ENCODE data around the gene PEPD. TPM values are rescaled to one million over a fixed set of nuclear protein-coding genes. Genes with fewer than 3 reads are reported as not detected.

Gene PEPD
- total RNA-seq, 2 experiments from 2014 or later, result 23.5 to 26.2 TPM

DNA sequence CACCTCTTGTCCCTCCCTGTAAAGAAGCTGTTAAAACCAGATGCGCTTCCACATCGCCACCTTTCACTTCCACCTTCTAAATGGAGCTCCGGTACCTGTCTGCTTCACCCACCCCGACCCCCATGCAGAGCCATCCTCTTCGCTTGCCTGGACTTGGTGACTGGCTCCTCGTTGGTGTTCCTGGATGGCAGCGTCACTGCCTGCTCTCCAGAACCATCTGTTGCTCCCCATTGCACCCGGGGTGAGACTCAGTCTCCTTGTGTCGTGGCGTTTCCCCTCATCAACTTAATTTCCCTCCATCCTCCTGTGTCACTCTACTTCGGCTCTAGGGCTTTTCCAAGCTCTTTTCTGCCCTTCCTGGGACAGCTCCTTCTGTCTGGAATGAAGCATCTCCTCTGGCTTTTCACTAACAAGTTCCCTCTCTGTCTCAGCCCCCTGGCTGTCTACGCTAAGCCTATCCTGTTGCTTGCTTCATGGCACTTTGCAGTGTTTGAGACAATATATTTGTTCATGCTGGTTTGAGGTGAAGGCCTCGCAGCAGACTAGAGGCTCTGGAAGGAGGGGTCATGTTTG is 137.8 kb downstream of the PEPD start:
- no peak overlapping the region for H3K27ac Mint-ChIP-seq

DNA sequence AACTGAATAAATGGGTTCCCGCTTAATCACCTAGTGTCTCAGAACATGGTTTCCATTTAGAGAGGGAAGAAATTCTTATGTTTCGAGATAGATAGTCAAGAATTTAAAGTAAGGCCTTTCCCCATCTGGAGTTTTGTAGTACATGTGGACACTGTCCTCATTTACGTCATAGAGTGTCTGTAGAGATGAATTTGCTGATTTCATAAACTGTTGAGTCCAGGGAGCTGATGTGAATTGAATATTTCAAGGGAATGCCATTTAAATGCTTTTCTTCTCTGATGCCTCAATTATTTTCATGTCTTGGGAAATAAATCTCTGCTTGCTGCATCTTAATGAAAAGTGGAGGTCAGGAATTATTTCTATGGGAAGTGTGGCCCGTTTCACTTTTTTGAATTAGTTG is 138.6 kb downstream of the PEPD start:
- POLR2A ChIA-PET, result no interaction called here
- Mint-ChIP-seq H3K36me3 (peaks cover 7% of the 10 kb centered on the region), H3K9me3 (no peaks in the 10 kb centered on the region), H3K27ac (no peak overlapping the region), H3K27me3 (no peaks in the 10 kb centered on the region), H3K4me1 (peaks cover 4% of the 10 kb centered on the region), H3K4me3 (no peak overlapping the region)
- ATAC-seq (ENCODE audit: low read depth), result no peak
- no peak for DNase-seq

More for the DNA sequence above, 137.8 kb downstream of the PEPD start:
- DNase-seq (no peak), ATAC-seq (ENCODE audit: low read depth) (no peak)
- Mint-ChIP-seq H3K4me3 (no peak overlapping the region), H3K36me3 (peaks cover 7% of the 10 kb centered on the region), H3K27me3 (no peaks in the 10 kb centered on the region), H3K4me1 (peaks cover 4% of the 10 kb centered on the region), H3K9me3 (no peaks in the 10 kb centered on the region)
- POLR2A ChIA-PET, result no interaction called here

DNA sequence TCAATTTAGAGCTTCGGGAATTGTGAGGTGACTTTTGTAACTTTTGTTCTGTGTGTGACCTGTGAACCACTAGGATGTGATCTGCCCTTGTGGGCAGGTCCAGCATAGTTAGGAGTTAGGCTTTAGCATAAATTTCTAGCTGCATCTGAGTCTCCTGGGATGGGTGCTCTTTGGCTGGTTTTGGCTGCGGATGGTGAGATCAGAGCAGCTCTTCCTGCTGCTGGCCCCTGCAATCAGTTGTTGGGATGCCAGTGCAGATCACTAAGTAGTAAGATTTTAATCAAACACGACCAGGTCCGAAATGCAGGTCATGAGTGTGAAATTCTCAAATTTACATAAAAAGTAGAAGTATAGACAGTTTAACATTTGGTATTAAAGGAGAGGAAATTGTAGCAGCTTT is 139.6 kb downstream of the PEPD start:
- H3K27me3 Mint-ChIP-seq, result no peaks in the 10 kb centered on the region
- no peaks in the 10 kb centered on the region for H3K9me3 Mint-ChIP-seq
- POLR2A ChIA-PET, result no interaction called here
- no peak for ATAC-seq (ENCODE audit: low read depth)
- no peak overlapping the region for H3K4me3 Mint-ChIP-seq
- H3K27ac Mint-ChIP-seq, result no peak overlapping the region
- peaks cover 8% of the 10 kb centered on the region for H3K36me3 Mint-ChIP-seq
- H3K4me1 Mint-ChIP-seq, result peaks cover 8% of the 10 kb centered on the region
- DNase-seq, result no peak

DNA sequence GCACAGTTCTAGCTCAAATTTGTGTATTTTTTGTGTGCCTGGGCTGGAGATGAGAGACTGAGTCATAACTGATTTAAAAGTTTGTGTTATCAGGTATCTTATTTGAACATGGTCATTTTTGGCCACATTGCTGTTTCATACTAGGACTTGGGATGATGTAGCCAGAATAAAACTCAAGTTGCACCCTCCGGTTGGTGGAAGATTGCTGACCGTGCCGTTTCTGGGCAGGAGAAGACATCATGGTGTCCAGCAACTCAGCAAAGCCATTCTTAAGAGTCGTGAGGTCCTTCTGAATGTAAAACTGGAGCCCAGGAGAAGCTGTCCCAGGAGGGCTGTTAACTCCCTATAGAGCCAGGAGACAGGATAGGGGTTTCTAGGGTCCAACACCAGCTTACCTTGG is 140.5 kb downstream of the PEPD start:
- no peak for ATAC-seq (ENCODE audit: low read depth)
- H3K27ac Mint-ChIP-seq, result no peak overlapping the region
- POLR2A ChIA-PET, result no interaction called here
- no peak overlapping the region for H3K4me3 Mint-ChIP-seq
- no peaks in the 10 kb centered on the region for H3K9me3 Mint-ChIP-seq
- H3K4me1 Mint-ChIP-seq, result peaks cover 17% of the 10 kb centered on the region
- peaks cover 11% of the 10 kb centered on the region for H3K36me3 Mint-ChIP-seq
- DNase-seq, result no peak
- no peaks in the 10 kb centered on the region for H3K27me3 Mint-ChIP-seq

DNA sequence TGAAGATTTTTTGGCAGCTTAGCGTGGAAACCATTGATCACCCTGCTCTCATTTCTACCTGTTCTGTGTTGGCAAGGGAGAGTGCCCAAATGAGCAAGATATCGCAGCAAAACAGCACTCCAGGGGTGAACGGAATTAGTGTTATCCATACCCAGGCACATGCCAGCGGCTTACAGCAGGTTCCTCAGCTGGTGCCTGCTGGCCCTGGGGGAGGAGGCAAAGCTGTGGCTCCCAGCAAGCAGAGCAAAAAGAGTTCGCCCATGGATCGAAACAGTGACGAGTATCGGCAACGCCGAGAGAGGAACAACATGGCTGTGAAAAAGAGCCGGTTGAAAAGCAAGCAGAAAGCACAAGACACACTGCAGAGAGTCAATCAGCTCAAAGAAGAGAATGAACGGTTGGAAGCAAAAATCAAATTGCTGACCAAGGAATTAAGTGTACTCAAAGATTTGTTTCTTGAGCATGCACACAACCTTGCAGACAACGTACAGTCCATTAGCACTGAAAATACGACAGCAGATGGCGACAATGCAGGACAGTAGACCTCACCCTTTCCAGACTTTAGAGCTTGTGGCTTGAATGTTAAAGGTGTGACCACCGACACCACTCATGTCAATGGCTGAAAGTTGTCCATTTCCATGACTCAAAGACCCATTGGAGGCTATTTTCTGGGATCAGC is 142.3 kb downstream of the PEPD start:
- DNase-seq (no peak), ATAC-seq (ENCODE audit: low read depth) (no peak)
- Mint-ChIP-seq H3K36me3 (peaks cover 17% of the 10 kb centered on the region), H3K27me3 (no peaks in the 10 kb centered on the region), H3K27ac (no peak overlapping the region), H3K4me1 (peaks cover 34% of the 10 kb centered on the region), H3K4me3 (no peak overlapping the region), H3K9me3 (no peaks in the 10 kb centered on the region)
- POLR2A ChIA-PET, result no interaction called here

DNA sequence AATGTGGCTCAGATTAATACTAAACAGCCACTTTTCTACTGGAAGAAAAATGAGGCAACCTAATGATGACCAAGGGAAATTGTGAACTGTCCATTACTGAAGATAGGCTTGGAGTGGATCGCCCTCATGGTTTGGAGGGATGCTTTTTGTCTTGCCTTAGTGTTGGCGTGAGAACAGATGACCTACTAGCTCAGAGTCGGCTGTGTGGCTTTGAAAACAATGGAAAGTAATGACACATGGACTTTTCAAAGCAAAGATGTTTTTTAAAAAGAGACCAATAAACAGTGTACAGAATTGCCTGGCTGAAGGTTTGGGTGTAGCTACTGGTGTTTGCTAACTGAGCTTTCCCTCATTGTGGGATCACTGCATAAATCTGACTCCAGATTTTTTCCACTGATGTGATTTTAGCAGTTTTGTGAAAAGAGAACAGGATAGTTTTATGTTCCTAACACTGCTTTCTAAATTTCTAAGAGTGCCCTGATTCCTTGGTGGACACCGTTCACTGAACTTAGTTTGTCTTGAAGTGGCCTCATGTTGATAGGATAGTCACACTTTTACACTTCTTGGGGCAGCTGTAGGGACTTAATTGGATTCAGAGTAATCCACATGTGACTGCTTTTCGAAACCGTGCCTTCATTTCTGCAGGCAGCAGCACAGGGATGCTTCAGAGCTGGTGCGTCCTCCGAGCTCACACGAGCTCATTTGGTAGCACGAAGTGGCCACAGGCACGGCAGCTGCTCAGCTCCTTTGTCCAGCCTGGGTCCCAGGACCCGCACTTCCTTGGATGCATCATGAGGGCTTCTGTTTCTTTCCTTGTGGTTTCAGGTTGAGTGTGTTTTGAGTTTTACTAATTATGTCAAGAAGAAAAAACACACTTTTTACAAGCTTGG is 143.8 kb downstream of the PEPD start:
- H3K27ac Mint-ChIP-seq, result no peak overlapping the region
- H3K4me1 Mint-ChIP-seq, result peaks cover 31% of the 10 kb centered on the region
- peaks cover 17% of the 10 kb centered on the region for H3K36me3 Mint-ChIP-seq
- POLR2A ChIA-PET, result no interaction called here
- H3K9me3 Mint-ChIP-seq, result no peaks in the 10 kb centered on the region
- H3K27me3 Mint-ChIP-seq, result no peaks in the 10 kb centered on the region
- DNase-seq (no peak), ATAC-seq (ENCODE audit: low read depth) (no peak)
- no peak overlapping the region for H3K4me3 Mint-ChIP-seq

DNA sequence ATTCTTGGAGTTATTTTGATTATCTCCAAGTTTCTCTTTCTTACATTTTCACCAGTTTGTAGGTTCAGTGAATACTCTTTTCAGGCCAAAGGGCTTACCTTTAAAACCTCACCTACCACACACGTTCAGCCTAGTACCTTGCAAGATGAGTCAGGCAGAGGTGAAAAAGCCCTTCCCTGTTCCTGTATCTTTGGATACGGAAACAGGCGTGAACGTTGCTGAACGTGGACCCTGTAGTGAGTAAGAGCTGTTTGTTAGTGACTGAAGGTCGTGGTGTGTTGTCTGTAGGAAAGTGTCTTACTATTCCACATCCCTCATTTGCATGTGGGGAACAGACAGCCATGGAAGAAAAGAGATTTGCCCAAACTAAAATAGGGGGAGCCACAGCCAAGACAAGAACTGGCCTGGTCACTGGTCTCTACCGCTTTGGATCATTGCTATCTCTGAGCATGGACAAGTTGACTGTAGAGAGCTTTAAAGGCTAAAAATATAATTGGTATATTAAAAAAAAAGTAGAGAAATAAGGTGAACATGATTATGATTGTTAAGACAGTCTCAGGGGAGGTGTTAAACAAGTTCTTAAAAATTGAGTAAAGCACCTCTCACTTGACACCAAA is 144.5 kb downstream of the PEPD start:
- no peaks in the 10 kb centered on the region for H3K9me3 Mint-ChIP-seq
- peaks cover 17% of the 10 kb centered on the region for H3K36me3 Mint-ChIP-seq
- POLR2A ChIA-PET, result no interaction called here
- ATAC-seq (ENCODE audit: low read depth), result no peak
- DNase-seq, result no peak
- no peak overlapping the region for H3K4me3 Mint-ChIP-seq
- H3K4me1 Mint-ChIP-seq, result peaks cover 32% of the 10 kb centered on the region
- peaks cover 2% of the 10 kb centered on the region for H3K27me3 Mint-ChIP-seq
- H3K27ac Mint-ChIP-seq, result no peak overlapping the region

DNA sequence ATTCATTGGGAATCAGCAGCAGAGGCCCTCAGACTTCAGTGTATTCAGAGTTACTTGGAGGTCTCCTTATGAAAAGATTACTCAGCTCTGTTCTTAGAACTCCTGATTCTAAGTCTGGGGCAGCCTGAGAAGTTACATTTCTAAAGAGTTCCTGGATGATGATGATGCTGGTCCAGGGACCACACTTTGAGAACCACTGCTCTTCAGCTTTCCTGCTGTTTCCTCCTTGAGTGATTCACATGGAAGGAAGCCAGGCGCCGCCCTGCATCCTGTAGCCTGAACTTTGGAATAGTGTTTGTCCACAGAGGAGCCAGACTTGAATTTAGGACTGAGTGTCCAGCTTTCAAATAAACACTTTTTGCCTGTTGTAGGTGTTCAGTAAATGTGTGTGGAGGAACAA is 145.2 kb downstream of the PEPD start:
- POLR2A ChIA-PET, result no interaction called here
- ATAC-seq (ENCODE audit: low read depth) (no peak), DNase-seq (no peak)
- peaks cover 17% of the 10 kb centered on the region for H3K36me3 Mint-ChIP-seq
- no peak overlapping the region for H3K27ac Mint-ChIP-seq
- no peaks in the 10 kb centered on the region for H3K9me3 Mint-ChIP-seq
- peaks cover 2% of the 10 kb centered on the region for H3K27me3 Mint-ChIP-seq
- H3K4me3 Mint-ChIP-seq, result no peak overlapping the region
- peaks cover 32% of the 10 kb centered on the region for H3K4me1 Mint-ChIP-seq

DNA sequence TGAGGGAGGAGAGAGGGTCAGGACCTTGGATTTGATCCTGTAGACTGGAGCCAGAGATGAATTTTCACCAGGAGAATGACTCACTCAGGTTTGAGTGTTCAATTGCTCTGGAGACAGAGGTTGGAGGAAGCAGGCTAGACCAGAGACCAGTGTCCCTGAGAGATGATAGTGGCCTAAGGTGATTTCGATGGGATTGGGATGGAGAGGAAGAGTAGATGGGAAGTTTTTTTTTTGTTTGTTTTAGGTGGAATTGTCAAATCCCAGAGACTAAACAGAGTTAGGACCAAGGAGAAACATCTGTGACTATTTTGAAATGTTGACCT is 145.8 kb downstream of the PEPD start:
- no peak for DNase-seq
- Mint-ChIP-seq H3K36me3 (peaks cover 17% of the 10 kb centered on the region), H3K4me3 (peak overlapping the region; percentile 21), H3K9me3 (no peaks in the 10 kb centered on the region), H3K27ac (no peak overlapping the region), H3K27me3 (peaks cover 2% of the 10 kb centered on the region), H3K4me1 (peaks cover 32% of the 10 kb centered on the region)
- POLR2A ChIA-PET, result no interaction called here
- no peak for ATAC-seq (ENCODE audit: low read depth)

DNA sequence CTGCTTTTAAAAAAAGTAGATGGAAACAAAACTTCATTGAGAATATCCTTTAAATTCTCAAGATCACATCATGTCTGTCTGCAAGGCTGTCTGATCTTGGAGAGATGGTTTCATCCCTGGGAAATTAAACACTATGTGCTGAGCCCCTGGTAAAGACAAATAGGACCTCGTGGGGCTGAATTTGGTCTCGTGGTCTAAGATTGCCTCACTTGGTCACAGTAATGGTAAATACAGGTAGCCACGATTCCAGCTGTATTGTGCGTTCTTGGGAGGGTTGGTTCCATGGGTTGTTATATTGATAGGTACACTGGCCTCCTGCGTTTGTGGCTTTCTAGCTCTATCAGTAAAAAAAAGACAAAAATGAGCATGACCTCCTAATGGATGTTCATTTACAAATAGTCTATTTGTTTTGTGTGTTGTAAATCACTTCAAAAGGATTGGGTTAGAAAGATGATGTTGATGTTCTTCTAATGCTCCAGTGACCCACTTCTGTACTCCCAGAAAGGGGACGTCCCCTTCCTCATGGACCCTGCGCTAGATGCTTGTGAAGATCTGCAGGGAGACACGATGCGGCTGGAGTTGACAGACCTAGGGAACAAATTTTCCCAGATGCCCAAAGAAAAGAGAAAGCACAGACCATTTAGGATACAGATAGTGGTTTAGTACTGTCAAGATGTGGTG is 146.3 kb downstream of the PEPD start:
- Mint-ChIP-seq H3K9me3 (no peaks in the 10 kb centered on the region), H3K4me3 (peak overlapping the region; percentile 87), H3K36me3 (peaks cover 17% of the 10 kb centered on the region), H3K27me3 (peaks cover 2% of the 10 kb centered on the region), H3K27ac (no peak overlapping the region), H3K4me1 (peaks cover 32% of the 10 kb centered on the region)
- DNase-seq (no peak), ATAC-seq (ENCODE audit: low read depth) (no peak)
- POLR2A ChIA-PET, result interaction anchor here (2.1 to 2.9 kb wide), 2 partner anchors 12 to 215 kb away, joined by 5 to 9 read pairs; no protein-coding TSS in a partner anchor

DNA sequence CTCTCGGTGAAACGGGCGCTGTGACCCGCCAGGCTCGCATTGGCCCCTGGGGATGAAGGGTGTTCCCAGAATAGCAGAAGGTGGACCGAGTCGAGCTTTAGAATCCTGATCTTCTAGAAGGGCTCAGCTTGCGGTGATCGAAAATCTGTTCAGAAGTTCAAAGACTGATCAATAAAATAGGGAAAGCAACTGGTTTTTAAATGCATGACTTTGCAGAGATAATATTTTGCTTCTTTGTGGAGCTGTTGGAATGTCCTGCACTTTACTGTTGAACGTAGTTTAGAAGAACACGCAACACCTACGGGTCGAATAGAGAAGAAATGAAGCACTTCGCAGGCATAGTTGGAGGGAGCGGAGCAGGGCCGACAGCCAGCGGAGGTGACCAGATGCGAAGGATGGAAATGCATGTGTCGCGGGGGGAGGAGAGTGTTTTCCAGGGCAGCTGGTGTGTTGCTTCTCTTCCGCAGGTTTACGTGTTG is 147.3 kb downstream of the PEPD start:
- Mint-ChIP-seq H3K4me1 (peaks cover 32% of the 10 kb centered on the region), H3K36me3 (peaks cover 13% of the 10 kb centered on the region), H3K4me3 (peak overlapping the region; percentile 87), H3K27ac (peak overlapping the region; percentile 78), H3K9me3 (no peaks in the 10 kb centered on the region), H3K27me3 (peaks cover 2% of the 10 kb centered on the region)
- DNase-seq (no peak), ATAC-seq (ENCODE audit: low read depth) (no peak)
- POLR2A ChIA-PET, result interaction anchor here (1.0 to 2.9 kb wide), 5 partner anchors 11 to 986 kb away, joined by 3 to 9 read pairs (median 3); partner anchors contain the start of gene CEBPA

DNA sequence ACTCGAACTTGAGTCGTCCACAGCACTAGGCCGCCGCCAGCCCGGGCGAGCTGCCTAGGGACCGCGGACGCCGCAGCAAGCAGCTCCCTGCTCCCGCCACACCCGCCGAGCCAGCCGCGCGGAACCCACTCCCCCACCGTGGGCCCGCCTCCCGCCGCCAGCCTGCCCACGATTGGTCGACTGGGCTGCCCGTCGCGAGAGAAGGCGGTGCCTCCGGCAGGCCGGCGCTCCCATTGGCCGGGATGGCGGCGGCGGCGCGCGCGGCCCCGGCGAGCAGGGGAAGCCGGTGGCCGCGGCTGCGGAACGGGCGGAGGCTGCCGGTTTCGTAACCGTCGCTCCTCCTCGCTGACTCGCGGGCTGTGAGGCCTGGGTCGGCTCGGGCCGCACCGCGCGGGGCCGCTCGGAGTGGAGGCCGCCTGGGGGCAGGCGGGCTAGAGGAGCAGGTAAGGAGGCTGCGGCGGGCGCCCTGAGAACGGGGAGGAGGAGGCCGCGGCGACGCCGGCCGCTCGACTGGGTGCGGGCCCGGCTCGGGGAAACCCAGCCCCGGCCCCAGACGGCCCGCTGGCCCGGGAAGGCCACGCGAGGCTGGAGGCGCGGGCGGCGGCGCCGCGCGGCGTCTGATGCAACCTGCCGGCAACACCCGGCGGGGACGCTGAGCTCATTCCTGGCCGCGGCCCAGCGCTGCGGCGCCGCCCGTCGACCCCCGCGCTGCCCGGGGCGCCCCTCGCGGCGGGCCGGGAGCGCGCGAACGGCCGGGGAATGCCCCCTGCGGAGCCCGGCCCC is 147.9 kb downstream of the PEPD start, which contains the start of gene CEBPG:
Gene CEBPG, plus strand, starts transcription at position 257 of the 783 bp plus-strand sequence. CDS start 5,531 bp downstream, outside the sequence.
- ATAC-seq (ENCODE audit: low read depth) (peak; percentile 94), DNase-seq (peak; percentile 99)
- H3K27me3 Mint-ChIP-seq, result peaks cover 6% of the 10 kb centered on the region
- H3K4me1 Mint-ChIP-seq, result peaks cover 32% of the 10 kb centered on the region
- H3K9me3 Mint-ChIP-seq, result no peaks in the 10 kb centered on the region
- POLR2A ChIA-PET, result interaction anchor here (0.5 to 2.9 kb wide), 10 partner anchors 11 to 986 kb away, joined by 3 to 9 read pairs (median 3); partner anchors contain the start of gene CEBPA
- peak within 1 kb of the TSS; percentile 87 for H3K4me3 Mint-ChIP-seq
- peaks cover 10% of the 10 kb centered on the region for H3K36me3 Mint-ChIP-seq
- H3K27ac Mint-ChIP-seq, result peak within 1 kb of the TSS; percentile 79

Measured in activated naive CD8-positive, alpha-beta T cell treated with anti-CD3 and anti-CD28 coated beads, Interleukin-2, amount 10 ng/mL, durations not matched to agents 7 days and 5 days (primary cell).